ENCODE results near the gene RYR2. TPM values are rescaled to one million over a fixed set of nuclear protein-coding genes. Genes with fewer than 3 reads are reported as not detected.

RYR2 gene
- total and polyA plus RNA-seq, 9 of the 15 experiments (the other 6 are each of a cell fraction or from before 2014, with no cell fraction given) = 0.03 to 0.42 (median 0.14) TPM

DNA sequence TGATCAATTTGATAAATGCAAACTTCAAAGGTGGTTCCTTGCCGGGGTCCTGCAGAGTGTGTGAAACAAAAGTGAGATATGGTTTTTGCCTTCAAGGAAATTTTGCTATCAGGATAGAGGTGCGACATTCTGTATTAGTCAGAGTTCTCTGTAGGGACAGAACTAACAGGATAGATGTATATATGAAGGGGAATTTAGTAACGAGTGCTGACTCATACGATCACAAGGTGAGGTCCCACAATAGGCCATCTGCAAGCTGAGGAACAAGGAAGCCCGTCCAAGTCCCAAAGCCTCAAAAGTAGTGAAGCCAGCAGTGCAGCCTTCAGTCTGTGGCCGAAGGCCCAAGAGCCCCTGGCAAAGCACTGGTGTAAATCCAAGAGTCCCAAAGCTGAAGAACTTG, 157.0 kb downstream of the RYR2 start (continued):
- TF ChIP-seq, protein P1, sequence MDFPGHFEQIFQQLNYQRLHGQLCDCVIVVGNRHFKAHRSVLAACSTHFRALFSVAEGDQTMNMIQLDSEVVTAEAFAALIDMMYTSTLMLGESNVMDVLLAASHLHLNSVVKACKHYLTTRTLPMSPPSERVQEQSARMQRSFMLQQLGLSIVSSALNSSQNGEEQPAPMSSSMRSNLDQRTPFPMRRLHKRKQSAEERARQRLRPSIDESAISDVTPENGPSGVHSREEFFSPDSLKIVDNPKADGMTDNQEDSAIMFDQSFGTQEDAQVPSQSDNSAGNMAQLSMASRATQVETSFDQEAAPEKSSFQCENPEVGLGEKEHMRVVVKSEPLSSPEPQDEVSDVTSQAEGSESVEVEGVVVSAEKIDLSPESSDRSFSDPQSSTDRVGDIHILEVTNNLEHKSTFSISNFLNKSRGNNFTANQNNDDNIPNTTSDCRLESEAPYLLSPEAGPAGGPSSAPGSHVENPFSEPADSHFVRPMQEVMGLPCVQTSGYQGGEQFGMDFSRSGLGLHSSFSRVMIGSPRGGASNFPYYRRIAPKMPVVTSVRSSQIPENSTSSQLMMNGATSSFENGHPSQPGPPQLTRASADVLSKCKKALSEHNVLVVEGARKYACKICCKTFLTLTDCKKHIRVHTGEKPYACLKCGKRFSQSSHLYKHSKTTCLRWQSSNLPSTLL (IDR thresholded peaks at IDR 0.05) = no peak

DNA sequence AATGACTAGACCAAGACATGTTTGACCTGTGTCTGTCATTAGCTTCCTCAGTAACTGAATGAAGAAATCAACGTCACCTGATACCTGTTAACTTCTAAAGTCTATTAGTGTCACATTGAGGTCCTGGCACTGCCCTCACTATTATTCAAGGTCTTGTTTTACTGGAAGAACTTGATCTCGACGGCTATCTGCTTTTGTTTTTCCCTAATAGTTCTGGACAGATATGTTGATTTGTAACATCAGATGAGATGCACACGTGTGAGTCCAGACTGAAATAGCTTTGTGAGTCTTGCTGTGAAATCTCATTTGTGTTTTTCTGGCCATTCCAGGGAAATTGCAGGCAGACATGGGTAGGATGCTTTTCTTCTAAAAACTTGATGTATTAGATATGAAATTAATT, 159.2 kb downstream of the RYR2 start:
- TF ChIP-seq CSDE1 (IDR thresholded peaks at IDR 0.05) (no peak), JUNB (CRISPR knock-in tag; conservative IDR thresholded peaks at IDR 0.05) (no peak), PML (IDR thresholded peaks at IDR 0.05; ENCODE audit: low read length) (no peak), DDX20 (tag; IDR thresholded peaks at IDR 0.05; ENCODE audit: low read depth) (no peak), KAT8 (IDR thresholded peaks at IDR 0.05; ENCODE audit: low read depth) (no peak)
- TF ChIP-seq, protein P2, sequence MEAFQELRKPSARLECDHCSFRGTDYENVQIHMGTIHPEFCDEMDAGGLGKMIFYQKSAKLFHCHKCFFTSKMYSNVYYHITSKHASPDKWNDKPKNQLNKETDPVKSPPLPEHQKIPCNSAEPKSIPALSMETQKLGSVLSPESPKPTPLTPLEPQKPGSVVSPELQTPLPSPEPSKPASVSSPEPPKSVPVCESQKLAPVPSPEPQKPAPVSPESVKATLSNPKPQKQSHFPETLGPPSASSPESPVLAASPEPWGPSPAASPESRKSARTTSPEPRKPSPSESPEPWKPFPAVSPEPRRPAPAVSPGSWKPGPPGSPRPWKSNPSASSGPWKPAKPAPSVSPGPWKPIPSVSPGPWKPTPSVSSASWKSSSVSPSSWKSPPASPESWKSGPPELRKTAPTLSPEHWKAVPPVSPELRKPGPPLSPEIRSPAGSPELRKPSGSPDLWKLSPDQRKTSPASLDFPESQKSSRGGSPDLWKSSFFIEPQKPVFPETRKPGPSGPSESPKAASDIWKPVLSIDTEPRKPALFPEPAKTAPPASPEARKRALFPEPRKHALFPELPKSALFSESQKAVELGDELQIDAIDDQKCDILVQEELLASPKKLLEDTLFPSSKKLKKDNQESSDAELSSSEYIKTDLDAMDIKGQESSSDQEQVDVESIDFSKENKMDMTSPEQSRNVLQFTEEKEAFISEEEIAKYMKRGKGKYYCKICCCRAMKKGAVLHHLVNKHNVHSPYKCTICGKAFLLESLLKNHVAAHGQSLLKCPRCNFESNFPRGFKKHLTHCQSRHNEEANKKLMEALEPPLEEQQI (IDR thresholded peaks at IDR 0.05) = no peak
- BruUV-seq (replicated peaks) = no TSS peak
- FAIRE-seq (no peak), ATAC-seq (no peak), DNase-seq (ENCODE audit: extremely low read depth in 1 of 4, low spot score in 3 of 4) (no peak)
- ChIA-PET POLR2A (no interaction called here), CTCF (ENCODE audit: low intra/inter-chr PET ratio) (no interaction called here)
- Histone ChIP-seq H3K4me1 (replicated peaks in 1 of 2; ENCODE audit: control insufficient read depth in 2 of 2, insufficient read depth in 2 of 2, low read length in 2 of 2) (no peaks in the 10 kb centered on the region), H3K9me1 (ENCODE audit: control insufficient read depth, insufficient read depth, low read length) (no peaks in the 10 kb centered on the region), H3K36me3 (ENCODE audit: control insufficient read depth, insufficient read depth, low read length) (no peaks in the 10 kb centered on the region), H3K9me3 (replicated peaks; ENCODE audit: control insufficient read depth, insufficient read depth, low read depth, low read length) (no peaks in the 10 kb centered on the region), H3K79me2 (ENCODE audit: control insufficient read depth, insufficient read depth, low read length) (no peaks in the 10 kb centered on the region), H3K9ac (ENCODE audit: insufficient read depth in 1 of 2, low read depth in 2 of 2, low read length in 2 of 2) (no peak overlapping the region), H3K27me3 (ENCODE audit: control insufficient read depth in 2 of 2, insufficient read depth in 2 of 2, low read length in 2 of 2) (no peaks in the 10 kb centered on the region), H2AFZ (ENCODE audit: low read depth, low read length) (no peak overlapping the region), H3K4me3 (no peak overlapping the region), H3K4me2 (ENCODE audit: insufficient read depth, low read length) (no peak overlapping the region), H4K20me1 (replicated peaks; ENCODE audit: control insufficient read depth, insufficient read depth, low read length) (no peaks in the 10 kb centered on the region), H3K27ac (ENCODE audit: extremely low read depth, low read depth, low read length) (no peak overlapping the region)
- in situ Hi-C loops (cut with MboI) = no loop called here
- 0% methylated on average over 4 of the region's 4 CpGs for WGBS (ENCODE audit: insufficient coverage, low coverage, missing lambda C conversion rate)
- intact Hi-C loops (cut with micrococcal nuclease) = no loop called here
